Upper lobe of left lung (tissue), 4 donors: ENCODE measurements around the gene RNF40.

Source experiments
- EP300 ChIP-seq, 4 donors: sonication (generic); formaldehyde crosslinking; IDR thresholded peaks; one replicate each; pipeline ENCODE4 v1.5.1; 2017; ENCODE audit warnings: antibody characterized with exemption in 4 of 4, control low read depth in 2 of 4
- POLR2A ChIP-seq, 4 donors: fragments of 450-650 bp; IDR thresholded peaks; one replicate each; pipeline ENCODE4 v1.5.1; 2016 to 2017; ENCODE audit warnings: antibody characterized with exemption in 4 of 4, mild to moderate bottlenecking in 2 of 4
- POLR2AphosphoS5 ChIP-seq, 2 donors: sonication (generic); formaldehyde crosslinking; IDR thresholded peaks; one replicate each; pipeline ENCODE4 v1.5.1; 2017; ENCODE audit warnings: antibody characterized with exemption in 2 of 2
- TF ChIP-seq, protein P1 (sequence below), 6 experiments: fragments of 450-650 bp in 4 of 6; fragments of 200-600 bp in 2 of 6; sonication (generic) in 2 of 6; IDR thresholded peaks; one replicate each; pipeline ENCODE4 v1.5.1; 2016 to 2019; ENCODE audit warnings: antibody characterized with exemption in 6 of 6

- TF ChIP-seq POLR2AphosphoS5 (IDR thresholded peaks at IDR 0.05) (no peak), POLR2A (IDR thresholded peaks at IDR 0.05) (no peak), EP300 (IDR thresholded peaks at IDR 0.05) (no peak)
- TF ChIP-seq, protein P1, sequence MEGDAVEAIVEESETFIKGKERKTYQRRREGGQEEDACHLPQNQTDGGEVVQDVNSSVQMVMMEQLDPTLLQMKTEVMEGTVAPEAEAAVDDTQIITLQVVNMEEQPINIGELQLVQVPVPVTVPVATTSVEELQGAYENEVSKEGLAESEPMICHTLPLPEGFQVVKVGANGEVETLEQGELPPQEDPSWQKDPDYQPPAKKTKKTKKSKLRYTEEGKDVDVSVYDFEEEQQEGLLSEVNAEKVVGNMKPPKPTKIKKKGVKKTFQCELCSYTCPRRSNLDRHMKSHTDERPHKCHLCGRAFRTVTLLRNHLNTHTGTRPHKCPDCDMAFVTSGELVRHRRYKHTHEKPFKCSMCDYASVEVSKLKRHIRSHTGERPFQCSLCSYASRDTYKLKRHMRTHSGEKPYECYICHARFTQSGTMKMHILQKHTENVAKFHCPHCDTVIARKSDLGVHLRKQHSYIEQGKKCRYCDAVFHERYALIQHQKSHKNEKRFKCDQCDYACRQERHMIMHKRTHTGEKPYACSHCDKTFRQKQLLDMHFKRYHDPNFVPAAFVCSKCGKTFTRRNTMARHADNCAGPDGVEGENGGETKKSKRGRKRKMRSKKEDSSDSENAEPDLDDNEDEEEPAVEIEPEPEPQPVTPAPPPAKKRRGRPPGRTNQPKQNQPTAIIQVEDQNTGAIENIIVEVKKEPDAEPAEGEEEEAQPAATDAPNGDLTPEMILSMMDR (IDR thresholded peaks at IDR 0.05), result no peak
Observed at GRCh38 chr16:30748634-30749445, 13.3 kb upstream of the RNF40 start.
